Activated B cell treated with CpG ODN at 0.5 μM for 24 hours (primary cell): ENCODE results near the gene BHLHE40. TPM values are rescaled to one million over a fixed set of nuclear protein-coding genes. Genes with fewer than 3 reads are reported as not detected.

Source experiments
- ATAC-seq: fragments of 200-7000 bp; cut with Tn5 transposase; one replicate; pipeline ENCODE4 v1.10.0; 2021; ENCODE audit warnings: low read depth, mild to moderate bottlenecking, moderate library complexity
- CTCF ChIA-PET: fragments of 350-600 bp; sonication (Branson Sonifier 250); formaldehyde crosslinking; loops from one replicate; lab custom pipeline; 2021; ENCODE audit warnings: antibody characterized with exemption; lab: Charles Lee
- POLR2A ChIA-PET: fragments of 350-600 bp; sonication (Branson Sonifier 250); formaldehyde crosslinking; loops from one replicate; lab custom pipeline; 2021; ENCODE audit warnings: antibody characterized with exemption; lab: Charles Lee
- DNase-seq: peaks from one replicate; pipeline ENCODE4 v3.0.0; 2022
- H3K27ac Mint-ChIP-seq: one replicate; pipeline ENCODE4 v1.8.0; 2020; ENCODE audit warnings: mixed read lengths
- H3K27me3 Mint-ChIP-seq: one replicate; pipeline ENCODE4 v1.8.0; 2021; ENCODE audit warnings: mixed read lengths
- H3K36me3 Mint-ChIP-seq: one replicate; pipeline ENCODE4 v1.8.0; 2021; ENCODE audit warnings: low read depth, mixed read lengths
- H3K4me1 Mint-ChIP-seq: one replicate; pipeline ENCODE4 v1.8.0; 2021; ENCODE audit warnings: mixed read lengths
- H3K4me3 Mint-ChIP-seq: one replicate; pipeline ENCODE4 v1.8.0; 2020; ENCODE audit warnings: mild to moderate bottlenecking, mixed read lengths
- H3K9me3 Mint-ChIP-seq: one replicate; pipeline ENCODE4 v1.8.0; 2020; ENCODE audit warnings: mixed read lengths
- CTCF ChIP-seq: fragments of 200-600 bp; IDR thresholded peaks from one replicate; pipeline ENCODE4 v1.8.0; 2022; ENCODE audit warnings: antibody characterized with exemption, mild to moderate bottlenecking
- intact Hi-C: fragments of 100-400 bp; cut with micrococcal nuclease; formaldehyde crosslinking; loops from one replicate; pipeline ENCODE4 v1.15.1; 2024
- total RNA-seq: library from RNA; stranded (reverse); gene quantifications from 2 replicates; pipeline ENCODE4 v1.2.3, GENCODE V29; 2022

Gene BHLHE40
- total RNA-seq, 1 donor from 2014 or later = 41.5 TPM

- no peak for TF ChIP-seq CTCF
- intact Hi-C loops = no loop called here
- Mint-ChIP-seq H3K27me3 (no peaks in the 10 kb centered on the region), H3K9me3 (no peaks in the 10 kb centered on the region), H3K4me3 (no peak overlapping the region), H3K36me3 (no peaks in the 10 kb centered on the region), H3K4me1 (peaks cover 22% of the 10 kb centered on the region), H3K27ac (no peak overlapping the region)
- CTCF ChIA-PET = no interaction called here
- ATAC-seq (no peak), DNase-seq (no peak)
- POLR2A ChIA-PET = interaction anchor here (0.7 kb wide), 1 partner anchor 93 kb away, joined by 3 read pairs; no protein-coding TSS in a partner anchor
Observed at GRCh38 chr3:5029715-5030114, 50.5 kb downstream of the BHLHE40 start.

- Mint-ChIP-seq H3K4me1 (peaks cover 26% of the 10 kb centered on the region), H3K27ac (no peak overlapping the region), H3K27me3 (no peaks in the 10 kb centered on the region), H3K9me3 (no peaks in the 10 kb centered on the region), H3K4me3 (no peak overlapping the region), H3K36me3 (no peaks in the 10 kb centered on the region)
- no peak for DNase-seq
- ChIA-PET POLR2A (no interaction called here), CTCF (no interaction called here)
- intact Hi-C loops = no loop called here
- ATAC-seq = no peak
- no peak for TF ChIP-seq CTCF
Observed at GRCh38 chr3:5030152-5030551, 50.9 kb downstream of the BHLHE40 start.

GRCh38 chr3:5032844-5033243, 53.6 kb downstream of the BHLHE40 start:
- no peak overlapping the region for H3K4me3 Mint-ChIP-seq
- no peak overlapping the region for H3K27ac Mint-ChIP-seq
- intact Hi-C loops = no loop called here
- H3K36me3 Mint-ChIP-seq = no peaks in the 10 kb centered on the region
- no peak for DNase-seq
- POLR2A ChIA-PET = interaction anchor here (1.6 kb wide), 1 partner anchor 21 kb away, joined by 9 read pairs; no protein-coding TSS in a partner anchor
- TF ChIP-seq CTCF = no peak
- no peaks in the 10 kb centered on the region for H3K27me3 Mint-ChIP-seq
- CTCF ChIA-PET = no interaction called here
- H3K4me1 Mint-ChIP-seq = peaks cover 39% of the 10 kb centered on the region
- H3K9me3 Mint-ChIP-seq = no peaks in the 10 kb centered on the region
- ATAC-seq = no peak

Other genes starting within 250 kb of the BHLHE40 start
- 57.9 and 62.6 TPM in 2 replicates for gene ARL8B, start 142.9 kb downstream of the BHLHE40 start, total RNA-seq
- gene EDEM1, start 208.3 kb downstream of the BHLHE40 start, total RNA-seq = 171 and 185 TPM in 2 replicates